GM06990 (cell line): ENCODE data around the gene GRAP.

Source experiments
- DNase-seq: peaks from one replicate; pipeline ENCODE4 v3.0.0-alpha.2; 2011; ENCODE audit not compliant: insufficient read length; ENCODE audit errors: extremely low read depth
- H3K27me3 ChIP-seq: replicated peaks from 2 replicates; pipeline ENCODE4 v1.6.0; 2011; ENCODE audit warnings: low read length; ENCODE audit not compliant: control insufficient read depth, insufficient read depth
- H3K36me3 ChIP-seq: 2 replicates; pipeline ENCODE4 v1.5.1; 2011; ENCODE audit warnings: low read length; ENCODE audit not compliant: control insufficient read depth, insufficient read depth
- H3K4me3 ChIP-seq: replicated peaks from 2 replicates; pipeline ENCODE4 v1.5.1; 2011; ENCODE audit warnings: low read depth, mild to moderate bottlenecking, control low read depth, low read length
- CTCF ChIP-seq: IDR thresholded peaks from 2 replicates; pipeline ENCODE4 v1.5.1; 2011; ENCODE audit warnings: low read length, control low read depth, mild to moderate bottlenecking, inconsistent platforms; ENCODE audit not compliant: insufficient read depth, poor library complexity, severe bottlenecking

The GRAP gene

GRCh38 chr17:19004421-19005136 is 42.2 kb downstream of the GRAP start, which contains the start of gene FAM83G:
Gene FAM83G, minus strand, starts transcription at chr17:19004764. Its CDS starts 723 bp downstream, at chr17:19004041.
- DNase-seq: peak; percentile 88
- Histone ChIP-seq H3K27me3 (no peaks in the 10 kb centered on the region), H3K4me3 (peak within 1 kb of the TSS; percentile 72), H3K36me3 (peaks cover 2% of the 10 kb centered on the region; the same call in 1 of the 2 replicates)
- TF ChIP-seq CTCF: no peak

GRCh38 chr17:19003543-19004420 is 43.0 kb downstream of the GRAP start:
- H3K27me3 ChIP-seq: no peaks in the 10 kb centered on the region
- peak overlapping the region; percentile 72 for H3K4me3 ChIP-seq
- peak; percentile 54 for DNase-seq
- peaks cover 2% of the 10 kb centered on the region; the same call in 1 of the 2 replicates for H3K36me3 ChIP-seq
- no peak for TF ChIP-seq CTCF

GRCh38 chr17:19002805-19003542 is 43.8 kb downstream of the GRAP start:
- no peaks in the 10 kb centered on the region for H3K27me3 ChIP-seq
- DNase-seq: no peak
- peak overlapping the region; percentile 72 for H3K4me3 ChIP-seq
- H3K36me3 ChIP-seq: peaks cover 4% of the 10 kb centered on the region; the same call in 1 of the 2 replicates
- TF ChIP-seq CTCF: no peak

- Histone ChIP-seq H3K4me3 (no peak overlapping the region), H3K36me3 (peaks cover 5% of the 10 kb centered on the region; the same call in 1 of the 2 replicates), H3K27me3 (no peaks in the 10 kb centered on the region)
- TF ChIP-seq CTCF: no peak
- DNase-seq: no peak
These were observed 44.7 kb downstream of the GRAP start for GRCh38 chr17:19001907-19002590.
